ENCODE data around the gene ARPC5. TPM values are rescaled to one million over a fixed set of nuclear protein-coding genes. Genes with fewer than 3 reads are reported as not detected.

Gene ARPC5
- total RNA-seq, 3 donors from 2014 or later: 60.8 to 80.8 (median 70.8) TPM

GRCh38 chr1:183607322-183607980, 28.1 kb downstream of the ARPC5 start:
- no peak overlapping the region for H3K4me3 ChIP-seq
- H3K9me3 ChIP-seq: no peaks in the 10 kb centered on the region
- no peaks in the 10 kb centered on the region for H3K36me3 ChIP-seq
- no peak for TF ChIP-seq POLR2A (IDR thresholded peaks at IDR 0.05)
- H3K4me1 ChIP-seq: no peaks in the 10 kb centered on the region
- no peaks in the 10 kb centered on the region for H3K27me3 ChIP-seq
- no peak for DNase-seq (ENCODE audit: low spot score in 2 of 2)
- H3K27ac ChIP-seq: no peak overlapping the region
- intact Hi-C loops (cut with DNase I; ENCODE audit: low total_unique reads): no loop called here

DNA sequence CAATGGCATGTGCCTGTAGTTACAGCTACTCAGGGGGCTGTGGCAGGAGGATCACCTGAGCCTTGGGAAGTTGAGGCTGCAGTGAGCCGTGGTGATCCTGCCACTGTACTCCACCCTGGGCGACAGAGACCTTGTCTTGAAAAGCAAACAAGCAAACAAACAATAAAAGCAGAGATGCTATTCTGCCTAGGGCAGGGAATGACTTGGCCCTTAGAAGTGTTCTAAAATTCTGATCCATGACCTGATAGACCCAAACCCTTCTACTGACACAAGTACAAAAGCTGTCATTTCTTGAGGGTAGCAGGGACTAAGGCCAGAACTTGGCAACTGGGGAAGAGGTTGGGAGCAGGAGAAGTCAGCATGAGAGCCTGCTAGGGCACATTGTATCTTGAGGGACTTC, 29.7 kb downstream of the ARPC5 start:
- DNase-seq (ENCODE audit: low spot score in 2 of 2): no peak
- Histone ChIP-seq H3K36me3 (no peaks in the 10 kb centered on the region), H3K27ac (no peak overlapping the region), H3K4me3 (no peak overlapping the region), H3K27me3 (no peaks in the 10 kb centered on the region), H3K9me3 (no peaks in the 10 kb centered on the region), H3K4me1 (no peaks in the 10 kb centered on the region)
- TF ChIP-seq, protein P1, sequence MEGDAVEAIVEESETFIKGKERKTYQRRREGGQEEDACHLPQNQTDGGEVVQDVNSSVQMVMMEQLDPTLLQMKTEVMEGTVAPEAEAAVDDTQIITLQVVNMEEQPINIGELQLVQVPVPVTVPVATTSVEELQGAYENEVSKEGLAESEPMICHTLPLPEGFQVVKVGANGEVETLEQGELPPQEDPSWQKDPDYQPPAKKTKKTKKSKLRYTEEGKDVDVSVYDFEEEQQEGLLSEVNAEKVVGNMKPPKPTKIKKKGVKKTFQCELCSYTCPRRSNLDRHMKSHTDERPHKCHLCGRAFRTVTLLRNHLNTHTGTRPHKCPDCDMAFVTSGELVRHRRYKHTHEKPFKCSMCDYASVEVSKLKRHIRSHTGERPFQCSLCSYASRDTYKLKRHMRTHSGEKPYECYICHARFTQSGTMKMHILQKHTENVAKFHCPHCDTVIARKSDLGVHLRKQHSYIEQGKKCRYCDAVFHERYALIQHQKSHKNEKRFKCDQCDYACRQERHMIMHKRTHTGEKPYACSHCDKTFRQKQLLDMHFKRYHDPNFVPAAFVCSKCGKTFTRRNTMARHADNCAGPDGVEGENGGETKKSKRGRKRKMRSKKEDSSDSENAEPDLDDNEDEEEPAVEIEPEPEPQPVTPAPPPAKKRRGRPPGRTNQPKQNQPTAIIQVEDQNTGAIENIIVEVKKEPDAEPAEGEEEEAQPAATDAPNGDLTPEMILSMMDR (IDR thresholded peaks at IDR 0.05): no peak
- no peak for TF ChIP-seq POLR2A (IDR thresholded peaks at IDR 0.05)
- no peak for TF ChIP-seq POLR2AphosphoS5 (IDR thresholded peaks at IDR 0.05)
- intact Hi-C loops (cut with DNase I; ENCODE audit: low total_unique reads): no loop called here

GRCh38 chr1:183604815-183605214, 30.8 kb downstream of the ARPC5 start:
- Histone ChIP-seq H3K27ac (no peak overlapping the region), H3K36me3 (no peaks in the 10 kb centered on the region), H3K4me3 (no peak overlapping the region), H3K4me1 (no peaks in the 10 kb centered on the region), H3K9me3 (no peaks in the 10 kb centered on the region), H3K27me3 (no peaks in the 10 kb centered on the region)
- intact Hi-C loops (cut with DNase I; ENCODE audit: low total_unique reads): loop anchor here (1.0 kb wide), 1 partner anchor 16 kb away; no protein-coding TSS in a partner anchor
- no peak for DNase-seq (ENCODE audit: low spot score in 2 of 2)
- TF ChIP-seq POLR2A (IDR thresholded peaks at IDR 0.05): no peak
- TF ChIP-seq, protein P1 (IDR thresholded peaks at IDR 0.05): no peak
- no peak for TF ChIP-seq POLR2AphosphoS5 (IDR thresholded peaks at IDR 0.05)

- no peak for DNase-seq (ENCODE audit: low spot score in 2 of 2)
- Histone ChIP-seq H3K27ac (peak overlapping the region in 1 of 2 donors; percentile 49), H3K4me3 (no peak overlapping the region), H3K36me3 (no peaks in the 10 kb centered on the region), H3K9me3 (no peaks in the 10 kb centered on the region), H3K27me3 (no peaks in the 10 kb centered on the region), H3K4me1 (no peaks in the 10 kb centered on the region)
- intact Hi-C loops (cut with DNase I; ENCODE audit: low total_unique reads): loop anchor here (1.0 kb wide), 1 partner anchor 17 kb away; no protein-coding TSS in a partner anchor
- no peak for TF ChIP-seq POLR2AphosphoS5 (IDR thresholded peaks at IDR 0.05)
- TF ChIP-seq POLR2A (IDR thresholded peaks at IDR 0.05): no peak
- TF ChIP-seq, protein P1 (IDR thresholded peaks at IDR 0.05): no peak
Measured at GRCh38 chr1:183604038-183604808, 31.4 kb downstream of the ARPC5 start.

GRCh38 chr1:183602510-183602909, 33.1 kb downstream of the ARPC5 start:
- no peaks in the 10 kb centered on the region for H3K36me3 ChIP-seq
- no peak for DNase-seq (ENCODE audit: low spot score in 2 of 2)
- TF ChIP-seq POLR2A (IDR thresholded peaks at IDR 0.05) (no peak), POLR2AphosphoS5 (IDR thresholded peaks at IDR 0.05) (no peak)
- TF ChIP-seq, protein P1 (IDR thresholded peaks at IDR 0.05): no peak
- no peaks in the 10 kb centered on the region for H3K4me1 ChIP-seq
- H3K27me3 ChIP-seq: no peaks in the 10 kb centered on the region
- no peaks in the 10 kb centered on the region for H3K9me3 ChIP-seq
- intact Hi-C loops (cut with DNase I; ENCODE audit: low total_unique reads): no loop called here
- no peak overlapping the region for H3K27ac ChIP-seq
- no peak overlapping the region for H3K4me3 ChIP-seq
